ENCODE measurements around the gene SPINK9. TPM values are rescaled to one million over a fixed set of nuclear protein-coding genes. Genes with fewer than 3 reads are reported as not detected.
A peak's percentile ranks its signal among the peaks of the same experiment; 100 is the strongest.

SPINK9 gene
- polyA plus RNA-seq, 3 donors = not detected

DNA sequence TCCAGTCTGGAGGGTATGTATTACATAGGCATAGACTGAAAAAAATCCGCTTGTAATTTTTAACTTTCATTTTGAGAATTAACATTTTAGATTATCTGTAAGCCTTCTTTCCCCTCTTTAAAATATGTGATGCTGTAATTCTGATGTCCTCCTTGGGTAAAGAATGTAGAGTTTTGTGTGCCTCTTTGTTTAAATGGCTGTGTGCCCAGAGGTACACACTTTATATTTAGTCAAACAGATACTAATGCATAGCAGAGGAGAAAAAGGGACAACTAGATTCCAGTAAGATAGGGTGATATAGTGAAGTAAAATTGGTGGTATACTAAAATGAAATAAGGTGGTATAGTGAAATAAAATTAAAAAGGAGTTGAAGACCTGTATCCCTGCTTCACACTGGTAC, 49.7 kb downstream of the SPINK9 start:
- Histone ChIP-seq H3K9me3 (replicated peaks in 1 of 2; ENCODE audit: control insufficient read depth in 1 of 2, insufficient read depth in 1 of 2, low read length in 2 of 2) (no peaks in the 10 kb centered on the region), H2AFZ (ENCODE audit: insufficient read depth, low read depth, low read length, poor library complexity, severe bottlenecking) (no peak overlapping the region), H3K79me2 (ENCODE audit: insufficient read depth, low read length) (peaks cover 72% of the 10 kb centered on the region), H3K4me1 (ENCODE audit: control insufficient read depth in 1 of 2, insufficient read depth in 2 of 2, low read length in 2 of 2) (peaks cover 27 to 30% of the 10 kb centered on the region in 2 donors), H3K27me3 (ENCODE audit: control insufficient read depth in 2 of 2, insufficient read depth in 2 of 2, low read length in 2 of 2) (no peaks in the 10 kb centered on the region), H3K9ac (ENCODE audit: insufficient read depth, low read length, poor library complexity, severe bottlenecking) (no peak overlapping the region), H3K4me2 (replicated peaks; ENCODE audit: extremely low read depth, low read length, poor library complexity, severe bottlenecking) (peak overlapping the region; percentile 81), H3K36me3 (replicated peaks in 1 of 2; ENCODE audit: control insufficient read depth in 1 of 2, insufficient read depth in 2 of 2, low read length in 2 of 2) (peaks cover 0 to 18% of the 10 kb centered on the region in 2 donors), H4K20me1 (ENCODE audit: insufficient read depth, low read length) (peaks cover 20% of the 10 kb centered on the region), H3K4me3 (replicated peaks in 1 of 3; ENCODE audit: low read depth in 2 of 3, low read length in 3 of 3) (peak overlapping the region in 1 of 3 experiments; percentile 86), H3K27ac (ENCODE audit: low read depth in 1 of 2, low read length in 2 of 2) (peak overlapping the region in 1 of 2 donors; percentile 97)
- Mint-ChIP-seq H3K27ac (peak overlapping the region in 3 of 7 donors; percentile 3 to 55 (median 52)), H3K9me3 (no peaks in the 10 kb centered on the region), H3K36me3 (peaks cover 25 to 29% of the 10 kb centered on the region in 2 donors), H3K4me1 (peaks cover 48% of the 10 kb centered on the region), H3K4me3 (peak overlapping the region; percentile 1 to 13), H3K27me3 (ENCODE audit: low read depth in 3 of 3) (peaks cover 0 to 4% (median 2%) of the 10 kb centered on the region in 3 donors)
- TF ChIP-seq, protein P1, sequence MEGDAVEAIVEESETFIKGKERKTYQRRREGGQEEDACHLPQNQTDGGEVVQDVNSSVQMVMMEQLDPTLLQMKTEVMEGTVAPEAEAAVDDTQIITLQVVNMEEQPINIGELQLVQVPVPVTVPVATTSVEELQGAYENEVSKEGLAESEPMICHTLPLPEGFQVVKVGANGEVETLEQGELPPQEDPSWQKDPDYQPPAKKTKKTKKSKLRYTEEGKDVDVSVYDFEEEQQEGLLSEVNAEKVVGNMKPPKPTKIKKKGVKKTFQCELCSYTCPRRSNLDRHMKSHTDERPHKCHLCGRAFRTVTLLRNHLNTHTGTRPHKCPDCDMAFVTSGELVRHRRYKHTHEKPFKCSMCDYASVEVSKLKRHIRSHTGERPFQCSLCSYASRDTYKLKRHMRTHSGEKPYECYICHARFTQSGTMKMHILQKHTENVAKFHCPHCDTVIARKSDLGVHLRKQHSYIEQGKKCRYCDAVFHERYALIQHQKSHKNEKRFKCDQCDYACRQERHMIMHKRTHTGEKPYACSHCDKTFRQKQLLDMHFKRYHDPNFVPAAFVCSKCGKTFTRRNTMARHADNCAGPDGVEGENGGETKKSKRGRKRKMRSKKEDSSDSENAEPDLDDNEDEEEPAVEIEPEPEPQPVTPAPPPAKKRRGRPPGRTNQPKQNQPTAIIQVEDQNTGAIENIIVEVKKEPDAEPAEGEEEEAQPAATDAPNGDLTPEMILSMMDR (IDR thresholded peaks at IDR 0.05) = no peak
- no peak for DNase-seq
- WGBS (ENCODE audit: insufficient coverage) = no CpG with 5 or more reads among the region's 1 CpG
- intact Hi-C loops (cut with micrococcal nuclease) = loop anchor here in 1 of 2 donors (2.0 kb wide), 1 partner anchor 18 kb away; no protein-coding TSS in a partner anchor

DNA sequence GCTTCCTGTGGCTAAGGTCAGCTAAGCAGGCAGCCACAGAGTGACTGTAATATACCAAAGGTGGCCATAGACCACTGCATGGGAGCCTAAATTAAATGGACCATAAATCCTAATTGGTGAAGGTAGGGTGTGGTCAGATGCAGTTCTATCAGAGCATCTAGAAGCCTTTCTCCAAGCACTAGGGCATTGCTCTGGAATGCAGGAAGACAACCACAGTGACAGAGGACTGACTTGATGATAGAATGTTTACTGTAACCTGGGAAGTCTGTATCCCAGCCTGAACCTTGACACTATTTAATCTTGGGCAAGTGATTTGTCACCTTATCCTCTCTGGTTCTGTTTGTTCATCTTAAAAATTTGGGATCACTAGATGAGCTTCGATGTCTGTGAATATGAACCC, 50.7 kb downstream of the SPINK9 start:
- Histone ChIP-seq H3K4me3 (replicated peaks in 1 of 3; ENCODE audit: low read depth in 2 of 3, low read length in 3 of 3) (peak overlapping the region in 1 of 3 experiments; percentile 86), H3K79me2 (ENCODE audit: insufficient read depth, low read length) (peaks cover 82% of the 10 kb centered on the region), H2AFZ (ENCODE audit: insufficient read depth, low read depth, low read length, poor library complexity, severe bottlenecking) (no peak overlapping the region), H3K27ac (ENCODE audit: low read depth in 1 of 2, low read length in 2 of 2) (peak overlapping the region in 1 of 2 donors; percentile 6), H3K27me3 (ENCODE audit: control insufficient read depth in 2 of 2, insufficient read depth in 2 of 2, low read length in 2 of 2) (no peaks in the 10 kb centered on the region), H4K20me1 (ENCODE audit: insufficient read depth, low read length) (peaks cover 29% of the 10 kb centered on the region), H3K9me3 (replicated peaks in 1 of 2; ENCODE audit: control insufficient read depth in 1 of 2, insufficient read depth in 1 of 2, low read length in 2 of 2) (no peaks in the 10 kb centered on the region), H3K4me1 (ENCODE audit: control insufficient read depth in 1 of 2, insufficient read depth in 2 of 2, low read length in 2 of 2) (peaks cover 27 to 30% of the 10 kb centered on the region in 2 donors), H3K36me3 (replicated peaks in 1 of 2; ENCODE audit: control insufficient read depth in 1 of 2, insufficient read depth in 2 of 2, low read length in 2 of 2) (peaks cover 0 to 21% of the 10 kb centered on the region in 2 donors), H3K4me2 (replicated peaks; ENCODE audit: extremely low read depth, low read length, poor library complexity, severe bottlenecking) (no peak overlapping the region), H3K9ac (ENCODE audit: insufficient read depth, low read length, poor library complexity, severe bottlenecking) (no peak overlapping the region)
- Mint-ChIP-seq H3K9me3 (no peaks in the 10 kb centered on the region), H3K4me1 (peaks cover 54% of the 10 kb centered on the region), H3K36me3 (peaks cover 32% of the 10 kb centered on the region in 2 donors), H3K4me3 (no peak overlapping the region), H3K27ac (peak overlapping the region in 2 of 7 donors; percentile 3 to 55), H3K27me3 (ENCODE audit: low read depth in 3 of 3) (peaks cover 0 to 1% (median 0%) of the 10 kb centered on the region in 3 donors)
- 83% methylated on average over 1 of the region's 1 CpG for WGBS (ENCODE audit: insufficient coverage)
- TF ChIP-seq, protein P1 (IDR thresholded peaks at IDR 0.05) = no peak
- DNase-seq = no peak
- intact Hi-C loops (cut with micrococcal nuclease) = no loop called here

Measured in CD14-positive monocyte (primary cell).